GM18907 (cell line): ENCODE data around the gene HOXD11.

Experiments
- ATAC-seq: cut with Tn5 transposase; IDR thresholded peaks from one replicate; pipeline ENCODE4 v1.9.1; 2021; ENCODE audit warnings: mild to moderate bottlenecking, moderate library complexity; ENCODE audit not compliant: unreplicated experiment

HOXD11 gene

DNA sequence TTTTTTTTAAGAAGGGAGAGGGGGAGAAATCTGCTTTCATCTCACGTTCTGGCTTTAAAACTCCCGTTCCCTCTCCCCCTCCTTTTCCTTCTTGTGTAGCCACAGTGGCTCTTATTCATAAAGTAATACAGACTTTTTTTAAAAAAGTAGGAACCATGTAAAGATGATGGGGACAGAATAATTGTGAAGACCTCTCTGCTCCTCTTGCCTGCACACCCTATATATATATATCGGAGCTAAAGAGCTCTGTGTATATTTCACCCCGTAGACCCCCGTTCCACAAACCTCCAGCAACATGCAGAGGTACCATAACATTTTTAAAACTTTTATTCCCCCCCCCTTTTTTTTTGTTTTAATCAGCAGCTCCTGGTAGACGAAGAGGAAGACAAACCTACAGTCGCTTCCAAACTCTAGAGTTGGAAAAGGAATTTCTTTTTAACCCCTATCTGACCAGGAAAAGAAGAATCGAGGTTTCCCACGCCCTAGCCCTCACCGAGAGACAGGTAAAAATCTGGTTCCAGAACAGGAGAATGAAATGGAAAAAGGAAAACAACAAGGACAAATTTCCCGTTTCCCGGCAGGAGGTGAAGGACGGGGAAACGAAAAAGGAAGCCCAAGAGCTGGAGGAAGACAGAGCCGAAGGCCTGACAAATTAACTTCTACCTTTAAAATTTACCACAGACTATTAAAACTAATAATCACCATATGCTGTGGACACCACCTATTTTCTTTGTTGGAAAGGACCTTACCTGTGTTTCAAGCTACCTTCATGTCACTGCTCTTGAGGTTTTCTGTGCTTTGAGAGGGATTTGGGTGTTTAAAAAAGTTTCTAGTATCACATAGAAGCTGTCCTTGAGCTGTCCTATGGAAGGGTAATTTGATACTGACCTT is 24.1 kb downstream of the HOXD11 start:
- ATAC-seq, result no peak

DNA sequence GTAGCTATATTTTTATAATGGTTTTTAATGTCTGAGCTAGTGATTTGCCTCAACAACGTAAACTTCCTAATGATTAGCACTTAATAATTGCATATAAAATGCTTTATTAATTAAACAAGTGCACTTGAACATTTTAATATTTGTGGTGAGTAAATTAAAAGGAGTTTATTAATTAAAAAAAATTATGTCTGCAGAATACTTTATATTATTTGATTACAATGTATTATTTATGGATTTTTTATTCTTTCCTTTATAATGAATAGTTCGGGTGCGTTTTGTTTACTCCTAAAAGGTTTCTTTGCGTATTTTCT is 24.7 kb downstream of the HOXD11 start:
- no peak for ATAC-seq

DNA sequence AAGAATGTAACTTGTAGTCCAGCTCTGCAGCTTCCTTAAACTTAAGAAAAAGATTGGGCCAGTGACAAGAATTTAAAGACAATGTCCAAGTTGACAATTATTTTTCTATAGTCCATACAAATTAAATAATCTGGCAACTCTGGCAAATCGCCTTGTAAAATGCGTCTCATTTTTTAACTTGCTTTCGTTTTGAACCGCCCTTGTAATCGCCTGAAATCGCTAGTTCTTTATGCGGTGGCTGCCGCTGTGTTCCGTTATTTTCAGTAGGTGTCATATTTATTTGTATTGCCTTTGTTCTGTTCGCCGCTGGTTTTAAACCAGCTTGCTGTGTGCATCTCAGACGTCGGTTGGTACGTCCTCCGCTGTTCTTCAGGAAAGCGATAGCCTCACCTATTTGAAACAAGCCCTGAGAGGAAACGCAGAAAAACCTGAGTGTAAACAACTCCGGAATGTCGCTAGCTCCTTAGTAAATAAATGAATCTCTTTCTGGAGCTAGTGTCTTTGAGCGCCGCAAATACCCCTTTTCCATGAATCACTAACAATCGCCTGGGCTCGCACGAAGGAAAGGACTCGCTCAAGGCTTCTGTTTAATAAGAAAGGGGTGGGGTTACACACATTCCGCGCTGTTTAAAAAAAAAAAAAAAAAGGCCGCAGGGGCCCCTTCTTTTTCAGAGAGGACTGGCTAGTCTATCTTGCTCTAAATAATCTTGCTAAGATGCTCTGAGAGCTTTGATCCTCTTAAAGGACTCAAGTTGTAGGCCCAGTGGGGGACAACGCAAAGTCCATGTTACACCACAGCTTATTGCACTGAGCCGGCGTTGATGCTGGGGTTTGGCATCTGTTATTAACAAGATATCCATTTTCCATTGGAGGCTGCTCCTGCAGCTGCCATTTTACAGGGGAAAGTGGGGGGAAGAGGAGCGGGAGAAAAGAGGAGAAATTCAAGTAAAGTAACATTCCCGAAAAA is 25.4 kb downstream of the HOXD11 start:
- no peak for ATAC-seq

DNA sequence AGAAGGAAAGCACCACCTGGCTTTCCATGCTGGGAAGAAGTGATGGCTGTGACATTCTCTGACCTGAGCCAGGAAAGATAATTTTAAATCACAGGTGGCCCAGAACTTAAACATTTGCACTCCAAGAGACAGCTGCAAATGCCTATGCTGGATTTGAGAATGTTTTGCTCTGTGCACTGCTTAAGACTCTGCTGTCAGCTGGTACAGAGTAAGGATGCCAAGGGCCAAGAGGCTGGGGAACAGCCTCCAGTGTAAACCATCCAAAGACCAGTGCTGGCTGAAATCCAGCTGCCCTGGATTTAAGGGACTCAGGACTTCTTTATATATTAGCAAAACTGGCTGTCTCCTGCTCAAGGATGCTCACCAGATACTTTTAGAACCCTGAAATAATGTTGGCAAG is 26.3 kb downstream of the HOXD11 start:
- no peak for ATAC-seq

DNA sequence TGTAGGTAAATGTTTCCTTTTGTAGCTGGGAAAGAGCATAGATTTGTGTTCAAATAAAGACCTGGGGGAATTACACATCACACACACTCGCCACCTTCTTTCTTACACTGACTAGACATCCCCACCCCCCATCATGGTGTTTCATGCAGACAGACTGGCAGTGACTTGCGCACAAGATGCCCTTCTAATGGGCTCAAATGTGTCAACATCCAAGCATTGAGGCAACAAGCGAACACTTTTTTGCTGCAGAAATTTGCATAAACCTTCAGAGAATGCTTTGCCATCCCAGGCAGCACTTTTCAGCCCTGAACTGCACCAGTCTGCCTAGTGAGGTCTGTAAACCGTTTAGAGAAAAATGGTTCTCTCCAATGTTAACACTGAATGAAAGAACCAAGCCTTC is 27.0 kb downstream of the HOXD11 start:
- ATAC-seq, result no peak

DNA sequence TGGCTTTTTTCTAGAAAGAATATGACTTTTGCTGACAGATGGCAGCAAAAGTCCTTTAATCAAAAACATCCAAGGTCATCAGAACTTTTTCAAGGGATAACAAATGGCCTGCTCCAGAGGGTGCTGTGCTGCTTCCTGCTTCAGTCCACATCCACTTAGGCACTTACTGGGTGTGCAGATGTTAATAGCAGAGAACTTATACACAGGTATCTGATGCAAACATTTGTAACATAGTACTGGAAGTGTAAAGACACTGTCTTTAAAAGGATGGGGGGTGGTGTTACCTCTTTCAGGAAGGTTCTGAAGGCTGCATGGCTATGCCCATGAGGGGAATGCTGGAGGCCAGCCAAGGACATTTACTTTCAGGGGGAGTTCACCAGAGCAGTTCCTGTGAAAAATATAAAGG is 28.0 kb downstream of the HOXD11 start:
- ATAC-seq, result no peak

DNA sequence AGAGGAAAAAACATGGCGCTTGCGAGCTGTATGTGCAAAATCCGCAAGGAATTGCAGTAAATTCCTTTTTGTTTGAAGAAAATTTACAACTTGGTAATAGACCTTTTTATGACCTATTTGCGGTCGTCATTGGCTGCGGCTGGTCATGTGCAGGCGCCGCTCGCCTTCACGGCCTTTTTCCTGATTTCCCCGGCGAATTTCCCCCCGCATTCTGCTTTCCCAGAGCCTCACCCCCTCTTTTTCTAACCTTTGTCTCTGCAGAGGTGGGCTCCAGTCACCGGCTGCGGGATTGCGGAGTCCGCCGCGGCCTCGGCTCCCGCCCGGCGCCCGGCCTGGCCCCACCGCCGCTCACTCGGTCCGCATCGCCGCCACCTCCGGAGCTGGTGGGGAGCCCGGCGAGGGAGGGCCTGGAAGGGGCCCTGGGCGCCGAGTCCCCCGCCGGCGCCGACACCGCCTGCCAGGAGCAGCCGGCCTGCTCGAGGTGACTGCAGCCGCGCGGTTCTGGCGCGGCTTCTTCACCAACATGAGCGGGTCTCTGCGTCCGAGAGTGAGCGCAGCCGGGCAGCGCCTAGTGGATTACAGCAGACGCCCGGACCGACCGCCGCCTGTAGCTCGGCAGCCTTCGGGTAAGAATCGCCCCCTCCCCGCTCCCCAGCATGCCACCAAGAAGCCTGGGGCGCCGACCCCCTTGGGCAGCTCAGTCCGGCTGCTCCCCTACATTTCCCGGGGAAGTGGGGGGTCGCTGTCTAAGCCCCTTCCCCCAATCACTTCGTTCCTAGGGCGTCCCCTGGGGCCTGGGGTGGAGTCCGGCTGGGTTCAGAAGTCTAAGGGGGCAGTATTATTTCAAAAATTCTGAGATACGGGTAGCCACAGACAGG is 29.5 kb downstream of the HOXD11 start:
- no peak for ATAC-seq

DNA sequence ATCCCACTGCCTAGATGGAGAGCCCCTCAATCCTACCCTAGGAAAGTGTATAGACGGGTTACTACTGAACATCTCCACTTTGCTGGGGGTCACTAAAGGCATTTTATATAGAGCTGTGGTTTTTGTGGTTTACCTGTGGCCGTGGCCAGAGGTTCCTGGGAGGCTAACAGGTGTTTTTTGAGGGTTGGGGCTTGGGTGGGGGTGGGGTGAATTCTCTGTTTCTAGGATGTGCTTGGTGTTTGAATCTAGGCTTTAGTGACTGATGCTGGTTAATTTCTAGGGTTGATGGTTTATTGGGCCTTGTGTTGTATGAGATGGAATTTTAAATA is 30.1 kb downstream of the HOXD11 start:
- no peak for ATAC-seq

DNA sequence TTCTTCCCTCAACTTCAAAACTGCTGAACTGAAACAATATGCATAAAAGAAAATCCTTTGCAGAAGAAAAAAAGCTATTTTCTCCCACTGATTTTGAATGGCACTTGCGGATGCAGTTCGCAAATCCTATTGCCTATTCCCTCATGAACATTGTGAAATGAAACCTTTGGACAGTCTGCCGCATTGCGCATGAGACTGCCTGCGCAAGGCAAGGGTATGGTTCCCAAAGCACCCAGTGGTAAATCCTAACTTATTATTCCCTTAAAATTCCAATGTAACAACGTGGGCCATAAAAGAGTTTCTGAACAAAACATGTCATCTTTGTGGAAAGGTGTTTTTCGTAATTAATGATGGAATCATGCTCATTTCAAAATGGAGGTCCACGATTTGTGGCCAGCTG is 30.8 kb downstream of the HOXD11 start:
- no peak for ATAC-seq

DNA sequence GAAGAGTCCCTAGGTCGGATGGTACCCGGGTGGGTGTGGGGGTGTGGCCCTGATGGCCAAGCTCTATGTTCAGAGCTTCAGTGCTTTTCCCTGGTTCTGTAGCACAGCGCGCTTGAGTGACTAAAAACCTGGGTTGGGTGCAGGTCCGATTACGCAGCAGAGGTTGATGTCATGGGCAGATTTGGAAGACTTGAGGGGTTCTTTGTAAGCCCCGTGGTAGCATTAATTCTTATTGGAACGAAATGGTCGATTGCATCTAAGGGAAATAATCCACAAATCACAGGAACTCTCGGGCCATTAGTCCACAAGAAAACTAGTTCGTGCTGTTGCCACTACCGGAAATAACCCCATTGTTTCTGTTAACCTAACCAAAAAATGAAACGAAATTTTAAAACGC is 31.4 kb downstream of the HOXD11 start:
- ATAC-seq, result no peak

DNA sequence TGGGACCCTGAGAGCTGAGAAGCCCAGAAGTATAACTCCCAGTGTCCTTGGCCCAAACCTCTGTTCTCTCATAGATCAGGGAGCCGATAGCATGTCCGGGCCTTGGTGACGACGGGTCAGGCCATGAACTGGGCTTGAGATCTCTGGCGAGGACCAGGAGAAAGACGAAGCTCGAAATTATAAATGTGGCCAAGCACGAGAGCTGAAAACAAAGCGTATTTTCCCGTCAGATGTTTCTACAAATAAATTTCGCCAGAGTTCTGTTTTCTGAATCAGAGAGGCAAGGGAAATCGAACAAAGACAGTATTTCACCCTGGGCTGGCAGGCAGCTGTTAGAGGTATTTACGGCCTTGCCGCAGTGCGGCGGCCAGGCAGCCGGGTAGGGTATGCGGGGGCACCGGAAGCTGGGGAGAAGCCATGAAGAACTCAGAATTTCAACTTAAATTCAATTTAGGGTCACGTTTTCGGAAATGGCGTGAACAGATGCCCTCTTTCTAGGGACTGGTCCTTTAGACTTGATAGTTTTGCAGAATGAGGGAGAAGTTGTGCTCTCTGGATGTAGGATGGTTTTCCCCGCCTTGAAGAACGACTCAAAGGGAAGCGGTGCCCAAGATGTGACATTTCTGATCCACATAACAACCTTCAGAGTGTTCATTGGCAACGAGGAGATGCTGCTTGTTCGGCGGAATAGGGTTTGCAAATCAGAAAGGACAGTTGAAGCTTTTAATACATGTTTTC is 32.0 kb downstream of the HOXD11 start:
- ATAC-seq, result no peak

DNA sequence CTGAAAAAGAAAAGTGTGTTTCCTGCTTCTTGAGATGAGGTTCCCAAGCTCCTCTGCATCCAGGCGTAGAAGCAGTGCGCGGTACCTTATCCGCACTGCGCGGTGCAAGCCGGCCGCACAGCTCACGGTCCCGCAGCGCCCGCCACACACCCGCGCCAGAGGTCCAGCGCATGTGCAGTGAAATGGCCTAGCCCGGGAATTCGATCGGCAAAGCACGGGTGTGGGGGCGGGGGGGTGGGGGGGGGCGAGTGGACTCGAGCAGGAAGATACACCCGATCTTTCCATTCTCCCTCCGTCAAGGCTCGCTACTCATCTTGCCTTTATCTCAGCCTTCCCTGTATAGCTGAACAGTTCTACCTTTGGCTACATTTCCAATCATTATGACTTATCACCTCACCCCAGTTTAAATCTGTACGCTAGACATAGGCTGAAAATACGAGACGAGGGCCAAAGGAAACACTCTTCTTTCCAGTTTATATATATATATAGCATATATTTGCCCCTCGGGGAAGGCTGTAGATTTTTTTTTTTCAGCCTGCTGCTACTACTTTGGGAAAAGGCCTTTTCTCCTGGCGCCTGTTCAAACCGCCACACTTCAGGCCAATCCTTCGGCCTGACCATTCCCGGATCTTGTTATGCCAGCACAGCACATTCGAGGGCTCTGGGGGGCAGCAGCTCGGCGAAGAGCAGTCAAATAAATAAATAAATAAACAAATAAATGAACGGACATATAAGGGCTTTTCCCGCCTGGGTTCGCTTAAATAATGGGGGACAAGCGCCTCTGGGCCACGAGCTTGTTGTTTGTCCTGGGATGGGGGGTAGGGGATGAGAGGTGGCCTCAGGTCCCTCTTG is 32.8 kb downstream of the HOXD11 start:
- ATAC-seq, result no peak

DNA sequence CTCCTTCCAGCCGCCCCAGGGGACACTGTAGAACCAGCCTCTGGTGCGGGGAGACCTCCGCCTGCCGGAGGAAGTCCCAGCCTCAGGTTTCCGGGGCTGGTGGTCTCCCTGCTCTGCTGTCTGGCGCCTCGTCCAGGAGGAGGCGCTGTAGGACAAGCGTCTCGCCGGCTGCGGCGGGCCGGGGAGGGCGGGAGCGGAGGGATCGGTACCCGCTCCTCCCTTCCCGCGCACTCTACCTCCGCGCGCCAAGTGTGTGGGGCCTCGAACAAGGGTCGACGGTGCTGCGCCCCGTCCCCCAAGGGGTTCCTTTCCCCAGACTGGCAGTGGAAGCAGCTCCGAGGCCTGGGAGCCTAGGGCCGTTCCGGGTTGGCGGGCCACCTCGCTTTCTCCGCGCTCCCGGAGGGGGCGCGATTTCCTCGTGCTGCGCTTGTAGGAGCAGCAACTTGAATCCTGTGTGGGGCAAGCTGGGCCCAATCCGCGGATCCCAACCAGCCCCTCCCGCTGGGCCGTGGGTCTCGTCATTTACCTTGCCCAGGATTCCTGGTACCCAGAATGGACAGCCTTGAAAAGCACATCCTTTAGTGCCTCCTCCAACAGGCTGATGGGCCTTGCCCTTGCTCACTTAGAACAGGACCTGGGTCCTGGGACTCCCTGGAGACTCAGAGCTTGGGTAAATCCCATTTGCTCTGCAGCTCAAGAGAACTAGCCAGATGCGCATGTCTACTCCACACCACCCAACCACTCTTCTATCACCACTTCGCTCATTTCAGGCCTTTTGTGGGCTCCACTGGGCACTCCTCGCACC is 33.6 kb downstream of the HOXD11 start:
- peak; percentile 94 for ATAC-seq

DNA sequence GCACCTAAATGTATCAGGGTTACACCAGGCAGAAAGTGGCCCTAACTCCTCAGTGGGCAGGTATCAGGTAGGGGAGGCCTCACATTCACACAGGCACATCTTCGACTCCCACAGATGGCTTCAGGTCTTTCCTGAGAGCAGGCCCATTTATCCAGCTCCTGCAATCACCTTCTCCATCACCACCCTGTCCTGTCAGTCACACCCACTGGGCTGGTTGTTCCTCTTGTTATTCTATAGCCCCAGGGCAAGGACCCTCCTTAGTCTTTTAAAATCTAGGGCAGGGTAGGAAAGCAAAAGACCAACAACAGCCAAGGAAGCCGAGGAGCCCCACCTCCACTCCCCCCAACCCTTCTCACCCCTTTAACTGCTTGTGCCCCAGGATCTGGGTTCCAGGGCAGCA is 35.2 kb downstream of the HOXD11 start:
- no peak for ATAC-seq

DNA sequence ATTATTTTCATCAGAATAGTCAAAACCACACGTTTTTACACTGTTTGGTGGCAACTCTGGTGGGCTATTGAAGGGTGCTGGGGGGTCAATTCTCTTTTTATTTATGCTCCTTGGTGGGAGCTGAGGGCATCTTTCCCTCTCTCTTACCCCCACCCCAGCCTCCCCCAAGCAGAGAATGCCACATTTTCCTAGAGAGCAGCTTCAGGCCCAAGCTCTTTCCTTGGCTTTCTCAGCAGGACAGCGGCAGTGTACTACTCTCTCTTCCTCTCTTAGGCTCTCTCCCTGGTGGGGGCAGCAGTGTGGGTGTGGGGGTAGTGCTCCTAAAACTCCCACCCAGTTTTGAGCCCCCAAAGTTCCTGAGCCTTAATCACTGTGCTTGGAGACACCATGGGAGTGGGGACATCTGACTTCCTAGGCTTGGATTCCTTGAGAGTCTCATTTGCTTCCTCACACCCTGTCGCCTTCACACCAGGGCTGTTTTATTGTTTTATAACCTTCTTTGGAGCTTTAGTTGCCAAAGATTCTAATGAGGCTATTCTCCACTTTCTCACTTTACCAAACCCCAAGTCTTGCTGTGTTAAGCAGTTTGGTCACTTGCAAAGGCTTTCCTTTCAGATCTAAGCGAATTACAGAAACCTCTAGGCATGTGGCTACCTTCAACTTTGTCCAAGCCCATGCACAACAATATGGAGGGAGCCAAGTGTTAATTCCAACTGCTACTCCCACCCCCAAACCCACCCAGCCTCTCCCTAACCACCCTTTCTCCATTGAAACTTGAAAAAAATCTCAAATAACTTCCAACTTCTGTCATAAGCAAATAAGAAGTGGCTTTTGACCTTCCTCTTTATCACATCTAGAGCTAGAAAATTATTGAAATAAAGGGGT is 38.2 kb downstream of the HOXD11 start:
- ATAC-seq, result no peak

DNA sequence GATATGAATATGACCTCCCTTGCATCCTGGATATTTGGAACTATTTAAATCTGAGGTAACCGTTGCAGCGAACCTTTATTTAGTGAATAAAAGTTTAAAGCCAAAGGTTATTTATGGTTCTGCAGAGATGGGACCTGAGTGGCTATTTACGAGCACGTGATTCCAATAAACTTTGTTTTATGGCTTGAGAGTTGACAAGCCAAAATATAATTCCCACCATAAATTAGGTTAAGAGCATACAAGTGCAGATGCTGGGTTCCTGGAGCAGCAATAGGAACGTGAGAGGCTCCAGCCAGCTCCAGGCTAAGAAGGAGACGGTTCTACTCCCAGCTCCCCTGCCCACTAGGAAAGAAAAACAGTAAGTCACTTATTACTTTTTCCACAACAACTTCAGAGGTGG is 39.0 kb downstream of the HOXD11 start:
- ATAC-seq, result no peak

DNA sequence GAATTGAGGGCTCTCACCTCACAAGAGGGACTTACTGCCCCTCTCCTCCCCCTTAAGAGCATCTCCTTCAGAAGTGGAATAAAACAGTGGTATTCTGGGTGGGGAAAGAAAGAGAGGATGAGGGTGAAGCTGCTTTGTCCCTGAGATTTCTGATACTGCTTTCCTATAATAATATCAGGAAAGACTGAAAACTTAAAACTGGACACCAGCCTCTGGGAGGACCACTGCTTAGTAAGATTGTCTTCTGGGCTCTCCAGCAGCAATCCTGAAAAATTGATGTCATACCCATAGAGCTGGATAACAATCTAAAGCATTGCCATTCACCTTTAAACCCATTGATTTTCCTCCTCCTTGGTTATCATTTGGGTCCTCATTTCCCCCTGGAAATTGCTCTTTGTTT is 39.6 kb downstream of the HOXD11 start:
- no peak for ATAC-seq
